ENCODE measurements around the gene NR5A2.
"Not testable (repeated sequence)": the region's sequence is repeated elsewhere in the genome, so short reads cannot be mapped to it uniquely, and the experiment has no call there.

Gene NR5A2

DNA sequence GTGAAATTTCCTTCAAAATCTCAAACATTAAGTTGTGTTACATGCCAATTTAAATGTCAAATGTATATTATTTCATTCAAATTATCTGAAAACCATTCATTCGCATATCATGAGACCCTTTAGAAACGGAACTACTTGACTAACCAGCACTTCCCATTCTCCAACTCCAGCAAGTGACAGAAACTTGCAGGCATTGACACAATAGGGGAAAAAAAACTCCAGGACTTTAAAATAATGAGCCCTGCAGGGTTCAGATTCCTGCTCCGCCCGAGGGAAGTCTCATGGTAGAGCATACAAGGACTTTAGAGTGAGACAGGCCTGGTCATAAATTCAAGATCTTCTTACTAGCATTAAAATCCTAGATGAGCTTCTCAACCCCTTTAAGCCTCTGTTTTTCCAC is 138.9 kb downstream of the NR5A2 start:
- no peak for DNase-seq

DNA sequence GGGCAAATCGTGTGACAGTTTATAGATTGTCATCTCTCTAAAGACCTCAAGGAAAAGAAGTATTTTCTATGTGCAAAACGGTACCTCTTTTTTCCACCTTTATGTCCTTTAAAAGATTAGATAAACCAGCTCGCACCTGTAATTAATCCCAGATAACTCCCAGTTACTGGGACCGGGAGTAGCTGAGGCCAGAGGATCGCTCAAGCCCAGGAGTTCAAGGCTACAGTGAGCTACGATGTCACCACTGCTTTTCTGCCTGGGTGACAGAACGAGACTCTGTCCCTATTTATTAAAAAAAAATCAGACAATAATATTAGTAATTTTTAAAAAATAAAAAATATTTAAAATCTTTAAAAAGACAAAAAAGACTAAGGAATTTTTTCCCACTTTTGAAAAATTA is 141.4 kb downstream of the NR5A2 start:
- DNase-seq = no peak

DNA sequence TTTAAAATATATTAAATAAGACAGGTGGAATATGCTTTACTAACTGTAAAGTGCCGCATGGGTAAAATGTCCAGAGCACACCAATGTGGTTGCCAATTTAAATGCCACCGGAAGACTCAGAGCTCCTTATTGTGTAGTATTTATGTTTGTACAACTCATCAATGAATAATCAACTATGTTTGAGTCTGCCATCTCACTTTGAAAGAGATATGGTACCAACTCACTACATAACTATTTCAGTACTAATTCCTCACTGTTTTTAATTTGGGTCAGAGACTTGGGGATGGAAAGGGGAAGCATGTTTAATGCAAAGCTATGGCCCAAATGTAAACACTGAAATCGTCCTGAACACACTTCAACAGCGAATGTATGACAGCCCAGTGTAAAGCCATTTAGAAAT is 144.8 kb downstream of the NR5A2 start:
- no peak for DNase-seq

DNA sequence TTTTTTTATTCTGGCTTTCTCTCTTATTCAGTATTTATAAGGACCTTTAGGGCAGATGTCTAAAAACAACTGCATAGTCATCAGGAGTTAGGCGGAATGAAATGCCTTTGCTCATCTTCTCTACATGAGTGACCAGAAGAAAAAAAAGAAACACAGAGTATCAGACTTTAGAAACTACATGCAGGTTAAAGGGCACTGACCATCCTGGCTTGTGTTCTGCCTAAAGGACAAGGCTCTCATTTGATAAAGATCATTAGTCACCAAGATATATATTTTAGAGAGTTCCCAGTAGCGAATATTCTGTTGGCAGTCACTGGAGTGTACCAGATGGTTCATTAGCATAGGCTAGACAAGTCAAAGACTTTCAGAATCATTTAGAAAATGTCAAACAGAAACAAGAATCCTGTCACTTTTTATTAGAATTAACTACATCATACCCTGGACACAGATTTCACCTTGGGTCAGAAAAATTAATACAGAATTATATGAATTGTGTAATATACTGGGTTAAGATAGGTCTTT is 145.6 kb downstream of the NR5A2 start:
- DNase-seq = no peak

DNA sequence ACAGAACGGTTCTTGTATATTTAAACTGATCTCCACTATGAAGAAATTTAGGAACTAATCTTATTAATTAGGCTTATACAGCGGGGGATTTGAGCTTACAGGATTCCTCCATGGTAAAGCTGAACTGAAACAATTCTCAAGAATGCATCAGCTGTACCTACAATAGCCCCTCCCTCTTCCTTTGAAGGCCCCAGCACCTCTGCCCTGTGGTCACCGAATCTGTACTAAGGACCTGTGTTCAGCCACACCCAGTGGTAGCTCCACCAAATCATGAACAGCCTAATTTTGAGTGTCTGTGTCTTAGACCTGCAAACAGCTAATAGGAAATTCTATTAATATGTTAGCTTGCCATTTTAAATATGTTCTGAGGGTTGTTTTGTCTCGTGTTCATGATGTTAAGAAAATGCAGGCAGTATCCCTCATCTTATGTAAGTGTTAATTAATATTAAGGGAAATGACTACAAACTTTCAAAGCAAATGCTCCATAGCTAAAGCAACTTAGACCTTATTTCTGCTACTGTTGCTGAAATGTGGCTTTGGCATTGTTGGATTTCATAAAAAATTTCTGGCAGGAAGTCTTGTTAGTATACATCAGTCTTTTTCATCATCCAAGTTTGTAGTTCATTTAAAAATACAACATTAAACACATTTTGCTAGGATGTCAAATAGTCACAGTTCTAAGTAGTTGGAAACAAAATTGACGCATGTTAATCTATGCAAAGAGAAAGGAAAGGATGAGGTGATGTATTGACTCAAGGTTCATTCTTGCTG is 147.2 kb downstream of the NR5A2 start:
- DNase-seq = no peak

DNA sequence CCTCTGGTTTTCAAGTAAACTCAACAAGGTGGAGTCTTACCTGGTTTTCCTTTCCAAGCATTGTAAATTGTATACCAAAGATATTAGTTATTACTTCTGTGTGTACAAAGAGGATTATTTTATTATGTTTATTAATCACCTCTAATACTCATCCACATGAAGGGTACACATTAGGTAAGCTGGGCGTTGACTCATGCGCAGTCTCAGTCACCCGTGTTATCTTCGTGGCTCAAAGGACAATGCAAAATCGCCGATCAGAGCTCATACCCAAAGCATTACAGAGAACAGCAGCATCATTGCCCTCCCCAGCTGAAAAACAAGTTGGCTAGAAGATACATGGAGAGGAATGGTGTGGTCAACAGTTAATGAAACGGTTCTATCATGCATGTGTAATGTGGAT is 148.7 kb downstream of the NR5A2 start:
- DNase-seq = no peak

DNA sequence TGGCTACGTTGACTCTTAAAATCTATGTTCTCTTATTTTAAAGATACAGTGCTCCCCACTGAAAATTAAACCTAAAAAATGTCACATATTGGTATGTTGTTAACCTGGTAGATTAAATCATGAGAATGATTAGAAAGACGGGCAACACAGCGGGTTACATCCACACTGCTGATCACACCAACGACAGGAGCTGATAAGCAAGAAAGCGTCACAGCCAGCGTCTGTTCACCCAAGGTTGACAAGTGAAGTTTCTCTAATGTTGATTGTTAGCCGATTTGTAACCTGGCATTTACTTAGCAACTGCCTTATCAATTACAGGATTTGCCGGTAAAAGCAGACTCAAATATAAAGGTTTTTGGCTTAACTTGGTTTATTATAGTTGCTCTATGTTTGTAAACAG is 149.3 kb downstream of the NR5A2 start:
- no peak for DNase-seq

DNA sequence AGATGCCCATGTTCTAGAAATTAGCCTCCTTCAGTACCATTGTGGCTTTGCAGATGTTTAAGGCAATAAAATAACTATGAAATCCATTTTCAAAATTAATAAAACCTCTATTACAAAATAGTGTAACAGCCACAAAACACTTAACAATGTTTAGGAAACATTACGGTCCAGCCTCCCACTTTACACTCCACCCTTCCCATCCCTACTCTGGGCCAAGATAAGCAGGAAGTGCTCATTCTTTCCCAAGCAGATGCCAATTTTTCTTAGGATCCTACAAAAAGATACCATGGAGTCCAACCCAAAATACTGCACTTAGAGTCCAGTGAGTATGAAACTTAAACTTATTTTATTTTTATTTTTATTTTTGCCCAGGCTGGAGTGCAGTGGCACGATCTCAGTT is 150.8 kb downstream of the NR5A2 start:
- DNase-seq = no peak

DNA sequence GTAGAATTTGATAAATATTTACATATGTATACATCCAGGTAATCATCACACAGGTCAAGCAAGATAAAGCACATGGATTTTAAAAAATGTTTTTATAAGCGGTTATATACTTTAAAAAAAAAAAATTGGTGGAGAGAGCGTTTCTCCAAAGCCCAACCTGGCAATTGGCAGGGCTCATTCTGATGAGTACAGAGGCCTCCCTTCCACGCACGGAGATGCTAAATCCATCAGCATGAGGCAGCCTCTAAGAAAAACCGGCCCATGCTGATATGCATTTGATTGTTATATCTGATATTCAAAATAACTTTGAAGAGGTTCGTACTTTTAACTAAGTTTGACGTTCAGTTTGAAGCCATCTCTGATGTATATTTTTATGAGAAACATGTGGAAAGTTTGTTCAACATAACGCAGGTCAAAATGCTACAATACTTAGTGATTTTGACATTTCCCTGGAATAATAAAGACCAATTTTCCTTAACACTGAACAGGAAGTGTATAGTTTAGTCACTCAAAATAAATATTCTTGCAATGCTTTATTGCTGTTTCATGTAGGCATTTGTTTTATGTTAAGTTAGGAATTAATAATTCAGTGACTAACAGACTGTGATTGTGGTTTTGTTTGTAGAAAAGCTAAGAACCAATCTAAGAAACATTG is 151.7 kb downstream of the NR5A2 start:
- DNase-seq = no peak

DNA sequence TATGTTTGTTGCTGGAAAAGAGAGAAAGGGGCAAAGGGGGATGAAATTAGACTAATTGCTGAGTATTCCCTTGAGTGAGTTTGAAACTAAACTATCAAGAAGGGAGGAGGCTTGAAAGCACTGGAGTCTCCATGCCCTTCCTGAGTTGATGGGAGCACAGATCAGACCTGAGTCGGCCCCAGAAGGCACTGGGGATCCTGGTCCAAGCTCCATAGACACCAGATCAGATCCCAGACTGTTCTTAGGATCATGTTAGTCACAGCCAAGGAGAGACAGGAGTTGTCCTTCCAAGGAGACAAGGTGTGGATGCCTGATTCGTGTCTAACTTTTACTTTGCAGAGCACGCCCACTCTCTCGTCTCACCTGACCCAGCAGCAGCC is 152.3 kb downstream of the NR5A2 start:
- no peak for DNase-seq

DNA sequence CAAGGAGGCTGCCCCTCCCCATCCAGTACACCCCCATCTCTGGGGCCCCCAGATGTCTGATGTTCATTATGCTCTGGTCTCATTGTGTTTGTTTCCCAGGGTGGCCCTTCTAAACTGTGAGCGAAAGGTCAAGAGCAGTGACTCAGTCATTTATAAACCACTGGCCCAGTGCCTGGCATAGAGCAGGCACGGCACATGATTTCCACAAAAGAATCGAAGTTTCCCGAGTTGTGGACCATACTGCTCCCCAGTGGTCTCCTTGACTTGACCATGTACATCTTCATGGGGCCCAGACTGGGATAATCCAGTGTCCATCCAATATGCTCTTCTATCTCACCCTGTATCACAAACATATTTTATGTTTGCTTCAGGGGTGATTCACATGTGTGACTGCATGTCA is 153.3 kb downstream of the NR5A2 start:
- DNase-seq = no peak

DNA sequence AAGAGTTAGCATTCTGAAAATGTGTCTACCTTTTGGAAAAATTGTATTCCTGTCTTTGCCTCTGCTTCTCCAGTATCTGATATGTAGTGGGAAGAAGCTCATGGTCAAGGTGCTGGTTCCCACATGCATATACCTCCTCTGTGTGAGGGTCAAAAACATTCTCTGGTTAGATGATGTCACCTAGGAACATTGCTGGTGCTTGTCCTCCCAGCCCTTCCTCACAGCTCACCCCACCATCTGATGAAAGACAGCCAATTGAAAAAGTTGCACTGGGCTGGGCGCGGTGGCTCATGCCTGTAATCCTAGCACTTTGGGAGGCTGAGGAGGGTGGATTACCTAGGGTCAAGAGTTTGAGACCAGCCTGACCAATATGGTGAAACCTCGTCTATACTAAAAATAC is 154.4 kb downstream of the NR5A2 start:
- DNase-seq = no peak

DNA sequence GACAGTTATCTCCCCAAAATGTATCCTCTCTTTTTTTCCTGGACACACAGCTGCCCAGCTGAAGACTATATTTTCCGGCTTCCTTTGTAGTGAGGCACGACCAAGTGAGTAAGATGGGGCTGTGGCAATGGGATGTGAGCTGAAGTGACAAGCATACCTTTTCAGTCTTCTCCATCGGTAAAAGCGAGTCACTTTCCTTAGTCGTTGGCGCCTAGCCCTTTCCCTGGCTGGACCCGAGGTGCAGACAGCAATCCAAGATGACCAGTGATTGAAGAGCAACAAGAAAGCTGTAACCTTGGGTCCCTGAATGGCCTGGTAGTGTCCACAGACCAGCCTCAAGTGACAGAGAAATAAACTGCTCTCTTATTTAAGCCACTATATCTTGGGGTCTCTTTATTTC is 155.2 kb downstream of the NR5A2 start:
- no peak for DNase-seq

DNA sequence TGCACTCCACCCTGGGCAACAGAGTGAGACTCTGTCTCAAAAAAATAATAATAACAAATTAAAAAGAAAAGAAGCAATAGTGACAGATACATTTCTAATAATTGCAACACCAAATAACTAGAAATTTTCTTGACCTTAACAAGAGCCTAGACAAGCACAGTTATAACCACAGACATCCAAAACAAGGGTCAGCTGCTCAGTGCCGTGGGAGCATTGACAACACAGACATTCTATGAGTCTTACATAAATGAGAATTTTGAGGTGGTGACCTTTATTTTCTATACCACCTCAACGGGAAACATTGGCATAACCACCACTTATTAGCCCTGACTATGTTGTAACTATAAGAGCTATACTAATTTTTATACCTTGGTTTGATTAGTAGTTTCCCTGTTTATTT is 156.1 kb downstream of the NR5A2 start:
- DNase-seq = no peak

DNA sequence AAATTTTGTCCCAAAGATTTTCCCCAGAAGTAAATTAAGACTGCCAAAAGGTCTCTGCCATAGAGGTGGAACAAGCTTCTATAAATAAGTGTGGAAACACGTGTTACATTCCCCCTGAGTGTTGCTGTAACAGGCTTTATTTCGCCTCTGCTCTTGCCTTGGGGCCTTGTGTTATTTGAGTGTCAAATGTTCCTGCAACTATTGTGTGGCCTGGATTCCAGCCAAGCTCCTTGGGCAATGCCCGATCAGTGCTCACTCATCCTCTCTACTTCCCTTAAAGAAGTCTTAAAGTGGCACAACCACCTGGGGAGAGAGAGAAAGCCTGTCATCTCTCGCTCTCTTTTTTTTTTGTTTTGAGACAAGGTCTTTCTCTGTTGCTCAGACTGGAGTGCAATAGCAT is 156.7 kb downstream of the NR5A2 start:
- peak; percentile 64 for DNase-seq

DNA sequence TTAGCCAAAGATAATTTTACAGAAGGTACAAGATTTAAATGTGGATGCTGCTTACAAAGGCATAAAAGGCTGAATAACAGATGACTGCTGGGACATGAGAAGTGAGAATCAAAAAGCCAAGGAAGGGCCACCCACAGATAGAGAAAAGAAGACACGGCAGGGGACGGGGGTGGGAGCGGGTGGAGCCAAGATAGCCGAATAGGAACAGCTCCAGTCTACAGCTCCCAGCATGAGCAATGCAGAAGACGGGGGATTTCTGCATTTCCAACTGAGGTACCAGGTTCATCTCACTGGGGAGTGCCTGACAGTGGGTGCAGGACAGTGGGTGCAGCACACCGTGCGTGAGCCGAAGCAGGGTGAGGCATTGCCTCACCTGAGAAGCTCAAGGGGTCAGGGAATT is 157.7 kb downstream of the NR5A2 start:
- not testable (repeated sequence) for DNase-seq

DNA sequence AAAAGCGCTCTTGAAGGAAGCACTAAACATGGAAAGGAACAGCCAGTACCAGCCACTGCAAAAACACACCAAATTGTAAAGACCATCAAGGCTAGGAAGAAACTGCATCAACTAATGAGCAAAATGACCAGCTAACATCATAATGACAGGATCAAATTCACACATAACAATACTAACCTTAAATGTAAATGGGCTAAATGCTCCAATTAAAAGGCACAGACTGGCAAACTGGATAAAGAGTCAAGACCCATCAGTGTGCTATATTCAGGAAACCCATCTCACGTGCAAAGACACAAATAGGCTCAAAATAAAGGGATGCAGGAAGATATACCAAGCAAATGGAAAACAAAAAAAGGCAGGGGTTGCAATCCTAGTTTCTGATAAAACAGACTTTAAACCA is 159.8 kb downstream of the NR5A2 start:
- DNase-seq = not testable (repeated sequence)

DNA sequence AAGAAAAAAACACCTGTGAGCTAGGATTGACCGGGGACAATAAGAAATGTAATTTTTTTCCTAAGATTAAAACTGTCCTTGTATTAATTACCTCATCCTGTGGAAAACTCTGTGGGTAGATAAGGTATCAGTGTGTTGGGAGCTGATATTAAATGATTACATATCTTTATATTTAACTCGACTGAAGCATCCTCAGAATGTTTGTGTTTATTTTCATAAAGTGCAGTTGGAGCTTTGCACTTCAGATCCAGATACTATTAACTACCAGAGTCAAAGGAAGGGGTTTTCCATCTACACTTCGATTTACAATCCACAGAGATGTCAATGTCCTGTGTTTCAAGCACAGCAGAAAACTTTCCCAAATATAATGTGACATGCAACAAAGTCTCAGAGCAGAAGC is 164.5 kb downstream of the NR5A2 start:
- DNase-seq = no peak

DNA sequence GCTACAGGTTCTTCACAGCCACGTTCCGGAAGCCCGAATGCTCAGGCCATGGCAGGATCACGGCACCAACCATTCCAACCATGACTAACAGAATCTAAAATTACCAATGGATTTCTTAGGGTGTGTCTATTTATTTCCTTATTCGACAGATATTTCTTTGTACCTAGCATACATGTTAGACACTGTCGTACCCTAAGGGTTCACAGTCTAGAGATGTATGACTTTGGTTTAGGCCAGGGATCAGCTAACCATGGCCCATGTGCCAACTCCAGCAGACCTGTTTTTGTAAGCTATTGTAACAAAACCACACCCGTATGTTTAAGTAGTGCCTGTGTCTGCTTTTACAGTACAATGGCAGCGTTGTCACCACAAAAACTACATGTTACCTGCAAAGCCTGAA is 167.0 kb downstream of the NR5A2 start:
- DNase-seq = no peak

DNA sequence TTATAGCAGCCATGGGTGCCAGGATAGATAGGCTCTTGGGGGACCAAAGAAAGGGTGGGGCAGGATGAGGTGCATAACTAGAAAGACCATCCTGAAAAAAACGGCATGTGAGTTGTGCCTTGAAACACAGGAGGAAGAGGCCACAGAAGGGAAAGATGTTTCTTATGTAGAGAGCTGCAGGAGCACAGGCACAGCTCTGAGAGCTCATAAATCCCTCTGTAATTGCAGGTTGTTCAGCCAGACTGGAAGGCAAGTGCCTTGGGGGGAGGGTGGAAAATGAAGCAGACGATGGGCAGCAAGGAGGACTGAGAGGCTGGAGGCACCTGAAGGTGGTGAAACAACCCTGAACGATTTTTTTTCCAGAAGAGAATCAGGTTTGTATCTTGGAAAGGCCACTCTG is 170.7 kb downstream of the NR5A2 start:
- DNase-seq = peak; percentile 7

DNA sequence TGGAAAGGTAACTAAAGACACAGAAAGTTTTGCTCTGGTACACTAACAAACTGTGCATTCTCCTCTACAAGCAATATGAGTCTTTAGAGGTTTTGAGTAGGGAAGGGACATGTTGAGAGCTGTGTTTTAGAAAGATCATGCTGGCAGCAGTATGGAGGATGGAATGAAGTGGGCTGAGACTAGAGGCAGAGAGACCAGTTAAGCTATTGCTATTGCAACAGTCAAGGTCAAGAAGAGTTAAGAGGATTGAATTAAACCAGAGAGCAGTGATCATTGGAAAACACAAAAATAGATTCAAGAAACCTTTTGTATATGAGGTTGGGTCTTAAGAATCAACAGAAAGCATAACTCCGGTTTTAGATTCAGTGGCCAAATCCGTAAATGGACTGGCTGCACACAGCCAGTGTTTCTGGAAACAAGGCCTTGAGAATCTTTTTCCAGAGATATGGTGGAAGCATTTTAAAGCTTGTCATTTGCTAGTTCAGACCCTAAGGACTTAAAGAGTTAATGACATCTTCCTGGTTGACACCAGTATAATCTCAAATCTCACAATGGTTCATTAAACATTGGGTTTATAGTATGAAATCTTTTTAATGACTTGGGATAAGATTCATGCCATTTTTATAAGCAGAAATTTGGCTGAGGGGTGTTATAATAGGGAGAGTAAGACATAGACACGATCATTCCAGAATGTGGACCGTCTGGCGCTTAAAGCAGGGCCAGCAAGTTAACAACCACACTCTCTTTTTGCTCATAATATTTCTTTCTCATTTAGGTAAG is 177.9 kb downstream of the NR5A2 start:
- DNase-seq = no peak

DNA sequence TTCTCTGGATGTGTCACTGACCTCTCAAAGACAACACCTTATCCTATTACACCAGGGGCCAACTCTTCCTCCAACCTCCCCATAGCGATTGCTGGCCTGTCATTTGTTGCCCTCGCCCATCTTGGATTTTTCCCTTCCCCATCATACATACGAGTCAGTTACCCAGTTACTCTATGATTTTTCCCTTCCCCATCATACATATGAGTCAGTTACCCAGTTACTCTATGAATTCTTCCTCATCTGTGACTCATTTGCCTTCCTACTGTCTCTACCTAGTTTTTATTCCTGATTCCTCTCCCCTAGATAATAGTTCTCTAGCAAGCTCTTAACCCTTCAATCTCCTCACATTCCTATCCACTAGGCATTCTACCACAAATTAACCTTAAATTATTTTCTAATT is 178.8 kb downstream of the NR5A2 start:
- DNase-seq = no peak

DNA sequence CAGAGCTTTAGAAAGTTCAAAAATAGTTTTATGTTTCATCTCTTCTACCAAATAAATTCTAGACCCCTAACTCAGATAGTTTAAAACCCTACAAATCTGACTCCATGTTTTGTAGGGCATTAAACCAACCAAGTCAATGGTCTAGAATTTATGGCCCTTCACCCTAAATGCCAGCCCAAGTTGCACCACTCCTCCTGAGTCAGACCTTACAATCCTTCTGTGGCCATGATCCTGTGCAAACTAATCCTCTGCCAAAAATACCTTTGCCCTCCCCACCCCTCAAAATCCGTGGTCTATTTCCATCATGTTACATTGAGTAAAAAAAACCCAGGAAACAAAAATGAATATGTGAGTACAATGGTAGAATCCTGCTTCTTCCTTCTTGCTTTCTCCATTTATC is 179.3 kb downstream of the NR5A2 start:
- no peak for DNase-seq

DNA sequence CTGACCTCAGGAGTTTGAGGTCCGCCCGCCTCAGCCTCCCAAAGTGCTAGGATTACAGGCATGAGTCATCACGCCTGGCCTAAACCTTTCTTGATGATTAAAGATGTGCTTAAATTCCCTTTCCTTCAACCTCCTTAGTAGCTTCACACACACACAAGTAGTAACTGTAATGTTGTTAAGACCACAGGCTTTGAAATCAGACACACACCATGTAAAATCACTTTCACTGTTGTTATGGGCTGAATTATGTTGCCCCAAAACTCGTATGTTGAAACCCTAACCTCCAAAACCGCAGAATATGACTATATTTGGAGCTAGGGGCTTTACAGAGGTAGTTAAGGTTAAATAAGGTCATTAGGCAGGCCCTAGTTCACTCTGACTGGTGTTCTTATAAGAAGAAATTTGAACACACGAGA is 180.2 kb downstream of the NR5A2 start:
- no peak for DNase-seq
